Brain microvascular endothelial cell (primary cell): Measurements from ENCODE around the gene ASCL5.

Experiments
- DNase-seq: peaks from one replicate; pipeline ENCODE4 v3.0.0-alpha.2; 2020
- H3K27ac ChIP-seq: fragments of 250-450 bp; sonication (Bioruptor Pico); 2 replicates; pipeline ENCODE4 v1.5.1; 2020; ENCODE audit warnings: mild to moderate bottlenecking, moderate library complexity
- H3K27me3 ChIP-seq: fragments of 250-450 bp; sonication (Bioruptor Pico); replicated peaks from 2 replicates; pipeline ENCODE4 v1.5.1; 2020; ENCODE audit warnings: mild to moderate bottlenecking
- H3K36me3 ChIP-seq: fragments of 250-450 bp; sonication (Bioruptor Pico); replicated peaks from 2 replicates; pipeline ENCODE4 v1.5.1; 2020; ENCODE audit warnings: mild to moderate bottlenecking
- H3K4me3 ChIP-seq: 2 replicates; pipeline ENCODE4 v1.5.1; 2011; ENCODE audit warnings: low read depth, mild to moderate bottlenecking, control low read depth, low read length, moderate library complexity
- CTCF ChIP-seq: IDR thresholded peaks from 2 replicates; pipeline ENCODE4 v1.5.1; 2011; ENCODE audit warnings: low read depth, mild to moderate bottlenecking, moderate library complexity, low read length, control low read depth, inconsistent platforms; ENCODE audit errors: missing control alignments
- in situ Hi-C: cut with HindIII; loops from 2 replicates; pipeline ENCODE4 v1.10.0; 2017; ENCODE audit warnings: low sequenced_read_pairs, low pct_ligation_motif_present

ASCL5 gene

GRCh38 chr1:201171063-201172036, 44.4 kb upstream of the ASCL5 start:
- peak overlapping the region; percentile 61 for H3K4me3 ChIP-seq
- H3K36me3 ChIP-seq: no peaks in the 10 kb centered on the region
- peak; percentile 12 for DNase-seq
- in situ Hi-C loops: no loop called here
- TF ChIP-seq CTCF: peak; percentile 52
- no peaks in the 10 kb centered on the region for H3K27me3 ChIP-seq
- peak overlapping the region; percentile 21 for H3K27ac ChIP-seq

GRCh38 chr1:201170533-201171062, 43.6 kb upstream of the ASCL5 start:
- Histone ChIP-seq H3K27me3 (no peaks in the 10 kb centered on the region), H3K36me3 (no peaks in the 10 kb centered on the region), H3K4me3 (peak overlapping the region; percentile 61), H3K27ac (peak overlapping the region; percentile 21)
- in situ Hi-C loops: no loop called here
- peak; percentile 86 for DNase-seq
- no peak for TF ChIP-seq CTCF

- in situ Hi-C loops: no loop called here
- H3K4me3 ChIP-seq: peak overlapping the region; percentile 61
- TF ChIP-seq CTCF: no peak
- no peak for DNase-seq
- no peaks in the 10 kb centered on the region for H3K27me3 ChIP-seq
- no peaks in the 10 kb centered on the region for H3K36me3 ChIP-seq
- no peak overlapping the region for H3K27ac ChIP-seq
These were observed 43.1 kb upstream of the ASCL5 start for GRCh38 chr1:201169971-201170532.

DNA sequence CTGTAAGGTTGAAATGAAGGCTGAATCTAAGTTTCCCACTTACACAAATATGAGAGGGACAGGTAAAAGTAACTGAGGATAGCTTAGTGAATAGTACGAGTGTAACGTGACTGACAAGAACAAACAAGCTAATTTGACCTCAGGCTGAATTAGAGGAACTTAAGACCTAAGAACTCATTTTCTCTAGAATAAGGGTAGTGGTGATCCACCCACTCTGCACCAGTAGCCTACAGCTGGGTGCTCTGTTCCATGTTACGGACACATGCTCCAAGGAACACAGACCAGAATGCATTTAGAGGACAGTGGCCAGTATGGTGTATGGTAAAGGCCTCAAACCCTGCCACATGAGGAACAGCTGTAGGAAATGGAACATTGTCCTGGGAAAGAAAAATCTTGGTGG, 42.2 kb upstream of the ASCL5 start:
- H3K27me3 ChIP-seq: no peaks in the 10 kb centered on the region
- in situ Hi-C loops: no loop called here

More for the DNA sequence above, 42.2 kb upstream of the ASCL5 start:
- no peak for TF ChIP-seq CTCF
- Histone ChIP-seq H3K36me3 (no peaks in the 10 kb centered on the region), H3K4me3 (no peak overlapping the region), H3K27ac (no peak overlapping the region)
- DNase-seq: no peak
